Astrocyte (in vitro differentiated cells and primary cell): ENCODE results near the gene HPSE2. TPM values are rescaled to one million over a fixed set of nuclear protein-coding genes. Genes with fewer than 3 reads are reported as not detected.

Experiments used
- DNase-seq: peaks from one replicate; pipeline ENCODE4 v3.0.0-alpha.2; 2010; ENCODE audit warnings: low read depth
- FAIRE-seq: peaks from 2 replicates; lab custom pipeline; 2011; peaks lifted over from hg19 to GRCh38; lab: Jason Lieb, UNC
- H2AFZ ChIP-seq: 2 replicates; pipeline ENCODE4 v1.6.0; 2012; ENCODE audit warnings: low read depth, low read length, inconsistent platforms
- H3K27ac ChIP-seq: 2 replicates; pipeline ENCODE4 v1.5.1; 2011; ENCODE audit warnings: low read depth, low read length, inconsistent platforms
- H3K27me3 ChIP-seq: 2 replicates; pipeline ENCODE4 v1.6.0; 2011; ENCODE audit warnings: low read length, inconsistent platforms; ENCODE audit not compliant: insufficient read depth
- H3K36me3 ChIP-seq: 2 replicates; pipeline ENCODE4 v1.5.1; 2011; ENCODE audit warnings: low read length, inconsistent platforms; ENCODE audit not compliant: insufficient read depth
- H3K4me1 ChIP-seq: 2 replicates; pipeline ENCODE4 v1.5.1; 2011; ENCODE audit warnings: low read length, inconsistent platforms; ENCODE audit not compliant: insufficient read depth
- H3K4me2 ChIP-seq: 2 replicates; pipeline ENCODE4 v1.6.0; 2012; ENCODE audit warnings: low read length, inconsistent platforms
- H3K4me3 ChIP-seq: 2 replicates; pipeline ENCODE4 v1.5.1; 2011; ENCODE audit warnings: low read depth, mild to moderate bottlenecking, low read length, inconsistent platforms; ENCODE audit not compliant: insufficient read depth
- H3K79me2 ChIP-seq: 2 replicates; pipeline ENCODE4 v1.6.0; 2012; ENCODE audit warnings: mild to moderate bottlenecking, low read length, inconsistent platforms; ENCODE audit not compliant: insufficient read depth
- H3K9ac ChIP-seq: 2 replicates; pipeline ENCODE4 v1.6.0; 2012; ENCODE audit warnings: mild to moderate bottlenecking, low read length, inconsistent platforms
- H3K9me3 ChIP-seq: 2 replicates; pipeline ENCODE4 v1.5.1; 2012; ENCODE audit warnings: low read depth, mild to moderate bottlenecking, low read length, inconsistent platforms; ENCODE audit not compliant: insufficient read depth
- H4K20me1 ChIP-seq: 2 replicates; pipeline ENCODE4 v1.6.0; 2012; ENCODE audit warnings: low read length, inconsistent platforms; ENCODE audit not compliant: insufficient read depth
- H3K27ac Mint-ChIP-seq: one replicate; pipeline ENCODE4 v1.8.0; 2021; ENCODE audit warnings: mild to moderate bottlenecking, mixed read lengths; ENCODE audit not compliant: unreplicated experiment
- H3K27me3 Mint-ChIP-seq: one replicate; pipeline ENCODE4 v1.8.0; 2021; ENCODE audit warnings: low read depth, mixed read lengths; ENCODE audit not compliant: unreplicated experiment
- H3K36me3 Mint-ChIP-seq: one replicate; pipeline ENCODE4 v1.8.0; 2021; ENCODE audit warnings: low read depth, mixed read lengths; ENCODE audit not compliant: unreplicated experiment
- H3K4me1 Mint-ChIP-seq: one replicate; pipeline ENCODE4 v1.8.0; 2021; ENCODE audit warnings: low read depth, mixed read lengths; ENCODE audit not compliant: unreplicated experiment
- H3K4me3 Mint-ChIP-seq: one replicate; pipeline ENCODE4 v1.8.0; 2021; ENCODE audit warnings: mild to moderate bottlenecking, moderate library complexity, mixed read lengths; ENCODE audit not compliant: unreplicated experiment
- H3K9me3 Mint-ChIP-seq: one replicate; pipeline ENCODE4 v1.8.0; 2021; ENCODE audit warnings: mild to moderate bottlenecking, mixed read lengths; ENCODE audit not compliant: unreplicated experiment
- CTCF ChIP-seq: IDR thresholded peaks from 2 replicates; pipeline ENCODE4 v1.5.1; 2011; ENCODE audit warnings: low read depth, mild to moderate bottlenecking, inconsistent platforms, low read length, moderate library complexity; ENCODE audit not compliant: insufficient read depth
- EZH2 ChIP-seq: IDR thresholded peaks from 2 replicates; pipeline ENCODE4 v1.6.1; 2012; ENCODE audit warnings: mild to moderate bottlenecking, low read length, inconsistent platforms; ENCODE audit not compliant: insufficient read depth
- total RNA-seq: library from RNA; stranded (reverse); gene quantifications from 2 replicates; pipeline ENCODE4 v1.2.1, GENCODE V29; 2021

The HPSE2 gene
- total RNA-seq, 1 donor from 2014 or later, result 0.14 TPM

GRCh38 chr10:98533746-98534445 is 701.8 kb downstream of the HPSE2 start:
- Histone ChIP-seq H3K4me3 (no peak overlapping the region), H4K20me1 (no peaks in the 10 kb centered on the region), H3K9ac (no peak overlapping the region), H3K4me2 (no peak overlapping the region), H3K4me1 (no peaks in the 10 kb centered on the region), H3K27me3 (no peaks in the 10 kb centered on the region), H3K9me3 (no peaks in the 10 kb centered on the region), H3K27ac (no peak overlapping the region), H3K79me2 (no peaks in the 10 kb centered on the region), H3K36me3 (no peaks in the 10 kb centered on the region), H2AFZ (no peak overlapping the region)
- Mint-ChIP-seq H3K9me3 (peaks cover 4% of the 10 kb centered on the region), H3K27me3 (peaks cover 17% of the 10 kb centered on the region), H3K36me3 (no peaks in the 10 kb centered on the region), H3K27ac (no peak overlapping the region), H3K4me3 (no peak overlapping the region), H3K4me1 (no peaks in the 10 kb centered on the region)
- FAIRE-seq (no peak), DNase-seq (no peak)
- TF ChIP-seq EZH2, result no peak
- TF ChIP-seq CTCF, result no peak

- Mint-ChIP-seq H3K27ac (no peak overlapping the region), H3K4me3 (no peak overlapping the region), H3K27me3 (peaks cover 19% of the 10 kb centered on the region), H3K9me3 (peaks cover 2% of the 10 kb centered on the region), H3K36me3 (no peaks in the 10 kb centered on the region), H3K4me1 (no peaks in the 10 kb centered on the region)
- Histone ChIP-seq H4K20me1 (no peaks in the 10 kb centered on the region), H3K9me3 (no peaks in the 10 kb centered on the region), H3K4me1 (no peaks in the 10 kb centered on the region), H3K4me2 (no peak overlapping the region), H3K9ac (no peak overlapping the region), H3K36me3 (no peaks in the 10 kb centered on the region), H2AFZ (no peak overlapping the region), H3K4me3 (no peak overlapping the region), H3K27me3 (no peaks in the 10 kb centered on the region), H3K27ac (no peak overlapping the region), H3K79me2 (no peaks in the 10 kb centered on the region)
- FAIRE-seq, result no peak
- DNase-seq, result no peak
- TF ChIP-seq CTCF (no peak), EZH2 (no peak)
Observed at GRCh38 chr10:98533241-98533640, 702.4 kb downstream of the HPSE2 start.

- Mint-ChIP-seq H3K9me3 (no peaks in the 10 kb centered on the region), H3K4me3 (no peak overlapping the region), H3K36me3 (no peaks in the 10 kb centered on the region), H3K27ac (no peak overlapping the region), H3K4me1 (no peaks in the 10 kb centered on the region), H3K27me3 (peaks cover 19% of the 10 kb centered on the region)
- Histone ChIP-seq H4K20me1 (no peaks in the 10 kb centered on the region), H3K4me2 (no peak overlapping the region), H3K36me3 (no peaks in the 10 kb centered on the region), H3K27ac (no peak overlapping the region), H3K4me1 (no peaks in the 10 kb centered on the region), H2AFZ (no peak overlapping the region), H3K79me2 (no peaks in the 10 kb centered on the region), H3K27me3 (no peaks in the 10 kb centered on the region), H3K9ac (no peak overlapping the region), H3K4me3 (no peak overlapping the region), H3K9me3 (no peaks in the 10 kb centered on the region)
- TF ChIP-seq CTCF (no peak), EZH2 (no peak)
- FAIRE-seq (no peak), DNase-seq (no peak)
Observed at GRCh38 chr10:98528805-98529183, 706.9 kb downstream of the HPSE2 start.
